Measurements from ENCODE around the gene SLC25A3.

SLC25A3 gene

DNA sequence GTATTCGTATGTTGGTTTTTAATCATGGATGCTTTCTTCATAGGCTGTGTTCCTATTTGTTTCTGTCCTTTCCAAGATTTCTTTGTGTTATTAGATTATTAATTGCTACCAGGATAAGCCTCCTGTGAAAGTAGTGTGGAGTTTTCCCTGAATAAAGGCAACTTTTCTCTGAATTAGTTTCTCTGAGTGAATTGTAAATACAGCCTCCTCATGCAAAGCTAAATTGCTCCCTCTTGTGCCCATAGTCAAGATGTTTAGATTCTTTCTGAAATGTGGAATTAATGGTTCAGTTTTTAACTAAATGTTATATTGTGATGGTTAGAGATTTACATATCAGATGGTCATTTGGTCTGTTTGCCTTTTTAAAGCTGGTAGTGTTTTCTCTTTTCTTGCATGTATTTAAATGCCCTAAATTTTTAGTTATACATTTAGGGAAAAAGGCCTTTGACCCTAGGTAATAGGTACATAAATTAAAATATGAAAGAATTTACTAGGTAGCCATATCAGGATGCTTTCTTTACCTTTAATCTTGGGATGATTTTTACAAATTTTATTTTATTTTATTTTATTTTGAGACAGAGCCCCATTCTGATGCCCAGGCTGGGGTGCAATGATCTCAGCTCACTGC, 60.5 kb downstream of the SLC25A3 start:
- Mint-ChIP-seq H3K9me3 (no peaks in the 10 kb centered on the region), H3K27ac (peak overlapping the region in 2 of 3 experiments; percentile 9 to 27), H3K27me3 (ENCODE audit: low read depth) (no peaks in the 10 kb centered on the region), H3K36me3 (ENCODE audit: low read depth) (peaks cover 43% of the 10 kb centered on the region), H3K4me3 (no peak overlapping the region), H3K4me1 (peaks cover 5% of the 10 kb centered on the region)
- TF ChIP-seq CTCF (IDR thresholded peaks at IDR 0.05; ENCODE audit: unreplicated experiment in 3 of 3) = peak; percentile 65 to 77 (median 68)
